ENCODE data around the gene PUS10.
A peak's percentile ranks its signal among the peaks of the same experiment; 100 is the strongest.

PUS10 gene

DNA sequence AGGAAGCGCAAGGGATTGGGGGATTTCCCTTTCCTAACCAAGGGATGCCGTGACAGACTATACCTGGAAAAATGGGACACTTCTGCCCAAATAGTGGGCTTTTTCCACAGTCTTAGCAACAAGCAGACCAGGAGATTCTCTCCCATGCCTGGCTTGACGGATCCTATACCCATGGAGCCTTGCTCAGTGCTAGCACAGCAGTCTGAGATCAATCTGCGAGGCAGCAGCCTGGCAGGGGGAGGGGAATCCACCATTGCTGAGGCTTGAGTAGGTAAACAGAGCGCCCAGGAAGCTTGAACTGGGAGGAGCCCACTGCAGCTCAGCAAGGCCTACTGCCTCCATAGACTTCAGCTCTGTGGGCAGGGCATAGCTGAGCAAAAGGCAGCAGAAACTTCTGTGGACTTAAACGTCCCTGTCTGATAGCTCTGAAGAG is 3.2 kb upstream of the PUS10 start:
- H3K9ac ChIP-seq = no peak overlapping the region
- no peak overlapping the region for H3K27ac ChIP-seq
- H3K27me3 ChIP-seq (ENCODE audit: insufficient read depth, low read depth) = no peaks in the 10 kb centered on the region
- peaks cover 19% of the 10 kb centered on the region for H3K4me1 ChIP-seq (ENCODE audit: low read depth, poor library complexity, severe bottlenecking)
- no peaks in the 10 kb centered on the region for H3K36me3 ChIP-seq (ENCODE audit: insufficient read depth)
- H4K20me1 ChIP-seq (ENCODE audit: insufficient read depth) = no peaks in the 10 kb centered on the region
- H3K4me2 ChIP-seq = no peak overlapping the region
- H3K4me3 ChIP-seq (IDR thresholded peaks at IDR 0.05; ENCODE audit: insufficient read depth, low read depth, low read length) = no peak overlapping the region
- peaks cover 57% of the 10 kb centered on the region for H3K79me2 ChIP-seq (ENCODE audit: insufficient read depth, low read depth)
- TF ChIP-seq, protein P1, sequence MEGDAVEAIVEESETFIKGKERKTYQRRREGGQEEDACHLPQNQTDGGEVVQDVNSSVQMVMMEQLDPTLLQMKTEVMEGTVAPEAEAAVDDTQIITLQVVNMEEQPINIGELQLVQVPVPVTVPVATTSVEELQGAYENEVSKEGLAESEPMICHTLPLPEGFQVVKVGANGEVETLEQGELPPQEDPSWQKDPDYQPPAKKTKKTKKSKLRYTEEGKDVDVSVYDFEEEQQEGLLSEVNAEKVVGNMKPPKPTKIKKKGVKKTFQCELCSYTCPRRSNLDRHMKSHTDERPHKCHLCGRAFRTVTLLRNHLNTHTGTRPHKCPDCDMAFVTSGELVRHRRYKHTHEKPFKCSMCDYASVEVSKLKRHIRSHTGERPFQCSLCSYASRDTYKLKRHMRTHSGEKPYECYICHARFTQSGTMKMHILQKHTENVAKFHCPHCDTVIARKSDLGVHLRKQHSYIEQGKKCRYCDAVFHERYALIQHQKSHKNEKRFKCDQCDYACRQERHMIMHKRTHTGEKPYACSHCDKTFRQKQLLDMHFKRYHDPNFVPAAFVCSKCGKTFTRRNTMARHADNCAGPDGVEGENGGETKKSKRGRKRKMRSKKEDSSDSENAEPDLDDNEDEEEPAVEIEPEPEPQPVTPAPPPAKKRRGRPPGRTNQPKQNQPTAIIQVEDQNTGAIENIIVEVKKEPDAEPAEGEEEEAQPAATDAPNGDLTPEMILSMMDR (conservative IDR thresholded peaks at IDR 0.05; ENCODE audit: low read depth, low read length) = no peak
- H2AFZ ChIP-seq (ENCODE audit: low read depth) = no peak overlapping the region

DNA sequence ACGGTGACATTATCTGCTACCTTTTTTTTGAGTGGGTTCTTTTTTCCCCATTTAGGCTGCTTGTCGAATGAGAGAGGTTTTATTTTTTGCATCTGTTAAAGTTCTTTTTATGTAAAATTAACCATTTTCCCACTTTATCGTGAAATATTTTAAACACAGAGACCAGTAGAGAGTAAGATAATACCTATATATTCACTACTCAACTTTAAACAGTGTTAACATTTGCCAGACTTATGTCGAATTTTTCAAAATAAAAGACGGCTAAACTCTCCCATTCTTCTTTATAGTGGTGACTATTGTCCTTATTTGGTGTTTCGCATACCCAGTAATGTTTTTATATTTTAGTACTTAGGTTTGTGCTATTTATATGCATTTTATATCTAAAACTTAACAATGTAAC is 743 bp upstream of the PUS10 start:
- H3K27me3 ChIP-seq (ENCODE audit: insufficient read depth, low read depth) = no peaks in the 10 kb centered on the region
- no peak overlapping the region for H2AFZ ChIP-seq (ENCODE audit: low read depth)
- peak overlapping the region; percentile 70; the same call in 1 of the 2 replicates for H3K9ac ChIP-seq
- no peaks in the 10 kb centered on the region for H3K36me3 ChIP-seq (ENCODE audit: insufficient read depth)
- H3K4me2 ChIP-seq = peak overlapping the region; percentile 76
- TF ChIP-seq, protein P1 (conservative IDR thresholded peaks at IDR 0.05; ENCODE audit: low read depth, low read length) = no peak
- H3K4me1 ChIP-seq (ENCODE audit: low read depth, poor library complexity, severe bottlenecking) = peaks cover 28% of the 10 kb centered on the region
- H4K20me1 ChIP-seq (ENCODE audit: insufficient read depth) = no peaks in the 10 kb centered on the region
- no peak overlapping the region for H3K4me3 ChIP-seq (IDR thresholded peaks at IDR 0.05; ENCODE audit: insufficient read depth, low read depth, low read length)
- peaks cover 53% of the 10 kb centered on the region for H3K79me2 ChIP-seq (ENCODE audit: insufficient read depth, low read depth)
- H3K27ac ChIP-seq = peak overlapping the region; percentile 81; the same call in 1 of the 2 replicates

DNA sequence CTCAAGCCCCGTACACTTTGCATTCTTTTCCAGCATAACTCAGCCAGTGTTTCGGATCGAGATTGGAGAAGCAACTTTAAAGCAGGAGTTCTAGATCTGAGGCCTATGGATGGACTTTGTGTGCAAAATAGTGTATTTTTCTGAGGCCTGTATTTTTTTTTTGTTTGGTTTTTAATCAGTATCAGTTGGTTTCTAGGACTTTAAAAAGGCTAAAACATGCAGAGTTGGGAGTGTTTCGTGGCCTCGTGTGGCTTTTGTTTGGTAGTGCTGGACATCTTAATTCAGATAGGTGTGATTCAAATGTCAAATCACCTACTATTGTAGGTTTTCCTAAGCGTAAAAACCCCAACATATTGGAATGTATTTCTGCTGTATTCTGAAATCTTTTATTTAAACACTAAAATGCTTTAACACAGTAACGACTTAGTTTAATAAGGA is 282 bp upstream of the PUS10 start:
- peak overlapping the region; percentile 81 for H3K27ac ChIP-seq
- TF ChIP-seq, protein P1 (conservative IDR thresholded peaks at IDR 0.05; ENCODE audit: low read depth, low read length) = no peak
- H3K9ac ChIP-seq = peak overlapping the region; percentile 70; the same call in 1 of the 2 replicates
- peaks cover 49% of the 10 kb centered on the region for H3K79me2 ChIP-seq (ENCODE audit: insufficient read depth, low read depth)
- H3K36me3 ChIP-seq (ENCODE audit: insufficient read depth) = no peaks in the 10 kb centered on the region
- H3K27me3 ChIP-seq (ENCODE audit: insufficient read depth, low read depth) = no peaks in the 10 kb centered on the region
- peaks cover 28% of the 10 kb centered on the region for H3K4me1 ChIP-seq (ENCODE audit: low read depth, poor library complexity, severe bottlenecking)
- H3K4me2 ChIP-seq = peak overlapping the region; percentile 76
- no peaks in the 10 kb centered on the region for H4K20me1 ChIP-seq (ENCODE audit: insufficient read depth)
- peak overlapping the region; percentile 62 for H2AFZ ChIP-seq (ENCODE audit: low read depth)
- peak overlapping the region; percentile 95 for H3K4me3 ChIP-seq (IDR thresholded peaks at IDR 0.05; ENCODE audit: insufficient read depth, low read depth, low read length)

DNA sequence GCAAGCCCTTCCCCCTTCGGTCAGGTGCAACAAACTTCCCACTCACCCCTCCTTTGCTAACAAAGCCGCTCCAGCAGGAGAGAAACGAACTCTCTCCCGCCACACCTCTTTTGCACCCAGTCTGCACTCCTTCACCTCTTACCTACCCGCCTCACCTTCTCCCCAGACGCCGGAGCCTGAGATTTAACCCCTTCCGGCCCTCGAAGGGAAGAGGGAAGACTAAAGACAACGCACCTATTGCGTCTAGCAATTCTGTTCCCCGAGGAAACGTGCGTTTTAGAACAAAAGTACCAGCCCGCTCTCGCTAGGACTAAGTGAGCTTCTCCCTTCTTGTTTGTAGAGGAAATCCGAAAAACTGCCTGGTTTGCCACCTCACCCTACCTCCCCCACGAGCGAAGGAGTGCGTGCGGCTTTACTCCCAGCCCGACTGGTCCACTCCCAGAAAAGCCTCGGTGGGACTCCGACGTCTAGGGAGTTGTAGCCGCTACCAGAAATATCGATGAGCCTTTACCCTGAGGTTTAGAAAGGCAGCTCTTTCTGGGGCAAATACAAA is 976 bp downstream of the PUS10 start:
- H3K4me2 ChIP-seq = peak overlapping the region; percentile 76; the same call in 1 of the 2 replicates
- H3K4me3 ChIP-seq (IDR thresholded peaks at IDR 0.05; ENCODE audit: insufficient read depth, low read depth, low read length) = peak overlapping the region; percentile 95
- no peaks in the 10 kb centered on the region for H4K20me1 ChIP-seq (ENCODE audit: insufficient read depth)
- TF ChIP-seq, protein P1 (conservative IDR thresholded peaks at IDR 0.05; ENCODE audit: low read depth, low read length) = no peak
- H3K9ac ChIP-seq = peak overlapping the region; percentile 70; the same call in 1 of the 2 replicates
- peaks cover 32% of the 10 kb centered on the region for H3K4me1 ChIP-seq (ENCODE audit: low read depth, poor library complexity, severe bottlenecking)
- H2AFZ ChIP-seq (ENCODE audit: low read depth) = peak overlapping the region; percentile 62
- no peaks in the 10 kb centered on the region for H3K36me3 ChIP-seq (ENCODE audit: insufficient read depth)
- H3K79me2 ChIP-seq (ENCODE audit: insufficient read depth, low read depth) = peaks cover 47% of the 10 kb centered on the region
- peak overlapping the region; percentile 81 for H3K27ac ChIP-seq
- no peaks in the 10 kb centered on the region for H3K27me3 ChIP-seq (ENCODE audit: insufficient read depth, low read depth)

Data from KMS-11 (cell line).